HG02938 (cell line): ENCODE measurements around the gene KCNG2.

Experiments used
- ATAC-seq: cut with Tn5 transposase; IDR thresholded peaks from one replicate; pipeline ENCODE4 v1.9.1; 2021; ENCODE audit warnings: mild to moderate bottlenecking, moderate library complexity; ENCODE audit not compliant: unreplicated experiment

KCNG2 gene

GRCh38 chr18:79935499-79935898, 137.8 kb downstream of the KCNG2 start:
- ATAC-seq, result no peak

GRCh38 chr18:79935925-79936324, 138.2 kb downstream of the KCNG2 start:
- ATAC-seq, result no peak

- no peak for ATAC-seq
Observed at GRCh38 chr18:79936641-79937040, 138.9 kb downstream of the KCNG2 start.

- ATAC-seq, result no peak
Observed at GRCh38 chr18:79937103-79937860, 139.5 kb downstream of the KCNG2 start.

- ATAC-seq, result no peak
Observed at GRCh38 chr18:79938196-79938595, 140.5 kb downstream of the KCNG2 start.

- ATAC-seq, result no peak
Observed at GRCh38 chr18:79939096-79939495, 141.4 kb downstream of the KCNG2 start.

- no peak for ATAC-seq
Observed at GRCh38 chr18:79940126-79940813, 142.5 kb downstream of the KCNG2 start.

GRCh38 chr18:79940814-79941472, 143.2 kb downstream of the KCNG2 start:
- ATAC-seq, result no peak

GRCh38 chr18:79941473-79942119, 143.9 kb downstream of the KCNG2 start:
- ATAC-seq, result no peak

DNA sequence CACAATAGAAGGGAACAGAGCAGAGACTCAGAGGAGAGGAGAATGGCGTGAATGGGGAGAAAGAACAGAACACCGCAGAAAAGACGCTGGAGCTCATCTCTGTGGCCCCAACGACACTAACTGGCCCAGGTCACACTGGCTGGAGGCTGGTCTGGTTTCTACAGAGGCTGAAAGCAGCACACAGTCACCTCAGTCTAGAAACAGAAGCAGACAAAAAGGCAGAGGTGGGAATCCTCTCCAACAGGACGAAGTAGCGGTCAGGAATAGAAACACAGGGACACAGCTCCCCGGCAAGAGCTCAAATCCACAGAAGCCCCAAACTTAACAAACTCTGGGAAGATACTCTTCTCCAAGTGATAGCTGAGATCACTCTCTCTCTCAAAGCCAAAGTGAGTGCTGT, 144.5 kb downstream of the KCNG2 start:
- no peak for ATAC-seq

GRCh38 chr18:79942786-79943607, 145.3 kb downstream of the KCNG2 start:
- ATAC-seq, result no peak

GRCh38 chr18:79943608-79944125, 145.9 kb downstream of the KCNG2 start:
- no peak for ATAC-seq

DNA sequence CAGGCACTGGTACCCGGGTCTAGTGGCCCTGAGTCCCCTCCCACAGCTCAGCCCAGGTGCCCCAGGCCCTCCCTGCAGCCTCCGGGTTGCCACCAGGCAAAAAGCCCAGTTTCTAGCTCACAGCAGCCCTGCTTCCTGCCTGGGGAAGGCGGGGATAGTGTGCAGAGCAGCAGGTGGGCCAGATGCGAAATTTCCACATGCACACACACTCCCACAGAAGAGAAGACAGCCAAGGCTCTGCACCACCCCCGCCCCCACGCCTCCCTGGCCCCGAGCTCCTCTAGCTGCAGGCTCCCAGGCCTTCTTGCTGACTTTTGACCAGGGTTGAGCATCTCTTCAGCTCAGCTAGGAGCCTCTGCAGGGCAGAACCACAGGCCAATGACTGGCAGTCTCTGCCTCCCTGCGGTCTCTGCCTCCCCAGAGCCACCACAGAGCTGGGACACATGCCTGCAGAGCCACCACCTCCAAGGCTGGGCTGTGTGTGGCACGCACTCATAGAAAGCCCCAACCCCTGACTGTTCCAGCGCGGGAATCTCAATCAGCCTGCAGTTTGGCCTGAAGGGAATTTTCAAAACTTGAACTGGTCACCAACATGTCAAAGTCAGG, 146.5 kb downstream of the KCNG2 start:
- ATAC-seq, result no peak

DNA sequence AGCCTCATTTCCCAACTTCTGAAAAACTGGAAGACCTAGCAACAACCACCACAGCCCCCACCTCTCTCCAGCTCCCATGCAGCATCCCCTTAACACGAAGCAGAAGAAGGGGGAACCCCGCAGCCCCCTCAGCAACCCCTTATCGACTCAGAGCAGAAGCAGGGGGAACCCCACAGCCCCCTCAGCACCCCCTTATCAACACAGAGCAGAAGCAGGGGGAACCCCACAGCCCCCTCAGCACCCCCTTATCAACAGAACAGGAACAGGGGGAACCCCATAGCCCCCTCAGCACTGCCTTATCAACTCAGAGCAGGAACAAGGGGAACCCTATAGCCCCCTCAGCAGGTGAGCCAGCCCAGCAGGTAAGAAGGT, 147.0 kb downstream of the KCNG2 start:
- no peak for ATAC-seq

- no peak for ATAC-seq
Observed at GRCh38 chr18:79945118-79946042, 147.6 kb downstream of the KCNG2 start.

GRCh38 chr18:79947054-79947755, 149.5 kb downstream of the KCNG2 start:
- ATAC-seq, result no peak

DNA sequence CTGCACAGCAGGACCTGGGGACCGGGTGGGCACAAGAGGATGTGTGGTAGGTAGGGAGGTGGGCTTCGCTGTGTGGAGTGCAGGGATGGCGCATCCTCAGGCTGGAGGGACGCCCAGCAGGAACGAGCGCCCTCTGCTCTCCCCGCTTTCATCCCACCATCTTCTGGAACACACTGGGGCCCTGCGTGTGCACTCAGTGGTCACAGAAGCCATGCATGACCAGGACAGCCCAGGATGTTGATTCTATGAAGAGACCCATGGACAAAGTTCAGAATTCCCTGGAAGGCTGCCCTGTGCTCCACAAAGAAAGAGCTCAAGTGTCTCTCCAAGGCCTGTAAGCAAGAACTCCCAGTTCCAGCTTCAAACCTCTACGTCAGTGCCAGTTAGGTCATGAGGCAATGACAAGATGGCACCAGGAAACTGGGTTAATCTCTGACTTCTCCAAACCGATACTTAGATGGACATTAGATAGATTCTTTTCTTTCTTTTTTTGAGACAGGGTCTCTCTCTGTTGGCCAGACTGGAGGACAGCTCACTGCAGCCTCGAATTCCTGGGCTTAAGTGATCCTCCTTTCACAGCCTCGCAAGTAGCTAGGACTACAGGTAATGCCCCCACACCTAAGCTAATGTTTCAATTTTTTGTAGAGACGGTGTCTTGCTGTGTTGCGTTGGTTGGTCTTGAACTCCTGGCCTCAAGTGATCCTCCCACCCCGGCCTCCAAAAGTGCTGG, 150.3 kb downstream of the KCNG2 start:
- ATAC-seq, result no peak
